HG03558 (cell line): ENCODE data around the gene LRRC73.
"Not testable (repeated sequence)": the region's sequence is repeated elsewhere in the genome, so short reads cannot be mapped to it uniquely, and the experiment has no call there.

Experiments
- ATAC-seq: cut with Tn5 transposase; IDR thresholded peaks from one replicate; pipeline ENCODE4 v1.9.1; 2021; ENCODE audit warnings: moderate number of reproducible peaks; ENCODE audit not compliant: unreplicated experiment; ENCODE audit errors: extremely low read depth

The LRRC73 gene

GRCh38 chr6:43509984-43510826 is at the start of gene LRRC73:
Gene LRRC73, minus strand, starts transcription at chr6:43510346. Its CDS starts 561 bp downstream, at chr6:43509785.
- ATAC-seq, result peak; percentile 55

GRCh38 chr6:43559328-43559727 is 49.2 kb upstream of the LRRC73 start:
- no peak for ATAC-seq

- not testable (repeated sequence) for ATAC-seq
These were observed 47.5 kb upstream of the LRRC73 start for GRCh38 chr6:43557620-43558019.

GRCh38 chr6:43547222-43547621 is 37.1 kb upstream of the LRRC73 start:
- ATAC-seq, result no peak

- no peak for ATAC-seq
These were observed 34.3 kb upstream of the LRRC73 start for GRCh38 chr6:43544461-43544860.

- ATAC-seq, result no peak
These were observed 31.8 kb upstream of the LRRC73 start for GRCh38 chr6:43541774-43542471.

- no peak for ATAC-seq
These were observed 30.4 kb upstream of the LRRC73 start for GRCh38 chr6:43540507-43540906.

GRCh38 chr6:43539409-43539808 is 29.3 kb upstream of the LRRC73 start:
- ATAC-seq, result not testable (repeated sequence)

- not testable (repeated sequence) for ATAC-seq
These were observed 28.8 kb upstream of the LRRC73 start for GRCh38 chr6:43538986-43539385.

GRCh38 chr6:43532201-43532600 is 22.1 kb upstream of the LRRC73 start:
- ATAC-seq, result no peak

- ATAC-seq, result no peak
These were observed 14.4 kb upstream of the LRRC73 start for GRCh38 chr6:43524483-43524961.

GRCh38 chr6:43523284-43523683 is 13.1 kb upstream of the LRRC73 start:
- no peak for ATAC-seq

GRCh38 chr6:43522547-43523261 is 12.6 kb upstream of the LRRC73 start:
- ATAC-seq, result no peak

- no peak for ATAC-seq
These were observed 11.7 kb upstream of the LRRC73 start for GRCh38 chr6:43521836-43522235.

GRCh38 chr6:43520097-43520496 is 10.0 kb upstream of the LRRC73 start:
- ATAC-seq, result no peak

GRCh38 chr6:43517505-43518357 is 7.6 kb upstream of the LRRC73 start:
- ATAC-seq, result no peak

- ATAC-seq, result peak; percentile 83
These were observed 6.8 kb upstream of the LRRC73 start, which contains the start of the genes POLR1C and YIPF3 for GRCh38 chr6:43516697-43517504. Gene POLR1C, plus strand, starts transcription at chr6:43517089. Its CDS starts 21 bp downstream, at chr6:43517110. Gene YIPF3, minus strand, starts transcription at chr6:43516926. Its CDS starts 119 bp downstream, at chr6:43516807.

- ATAC-seq, result no peak
These were observed 6.2 kb upstream of the LRRC73 start for GRCh38 chr6:43516367-43516696.

GRCh38 chr6:43515808-43516207 is 5.7 kb upstream of the LRRC73 start:
- no peak for ATAC-seq
